Left hindlimb (tissue), 1 donor: ENCODE data around the gene IER2.
"Not testable (repeated sequence)": the region's sequence is repeated elsewhere in the genome, so short reads cannot be mapped to it uniquely, and the experiment has no call there.

Experiments used
- DNase-seq: peaks from one replicate; pipeline ENCODE4 v3.0.0-alpha.2; 2018

Gene IER2

GRCh38 chr19:13165162-13165997, 15.2 kb downstream of the IER2 start:
- DNase-seq, result no peak

DNA sequence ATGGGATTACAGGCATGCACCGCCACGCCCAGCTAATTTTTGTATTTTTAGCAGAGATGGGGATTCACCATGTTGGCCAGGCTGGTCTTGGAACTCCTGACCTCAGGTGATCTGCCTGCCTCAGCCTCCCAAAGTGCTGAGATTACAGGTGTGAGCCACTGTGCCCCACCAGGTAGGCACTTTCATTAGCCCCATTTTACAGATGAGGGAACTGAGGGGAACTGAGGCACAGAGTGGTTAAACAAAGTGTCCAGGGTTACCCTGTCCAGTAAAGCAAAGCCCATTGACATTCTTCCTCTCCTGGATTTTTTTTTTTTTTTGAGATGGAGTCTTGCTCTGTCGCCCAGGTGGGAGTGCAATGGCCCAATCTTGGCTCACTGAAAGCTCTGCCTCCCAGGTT, 15.9 kb downstream of the IER2 start:
- not testable (repeated sequence) for DNase-seq

GRCh38 chr19:13169769-13170168, 19.6 kb downstream of the IER2 start:
- DNase-seq, result no peak

GRCh38 chr19:13171146-13171545, 20.9 kb downstream of the IER2 start:
- DNase-seq, result no peak

- DNase-seq, result peak; percentile 73
These were observed 22.3 kb downstream of the IER2 start for GRCh38 chr19:13172346-13173138.

DNA sequence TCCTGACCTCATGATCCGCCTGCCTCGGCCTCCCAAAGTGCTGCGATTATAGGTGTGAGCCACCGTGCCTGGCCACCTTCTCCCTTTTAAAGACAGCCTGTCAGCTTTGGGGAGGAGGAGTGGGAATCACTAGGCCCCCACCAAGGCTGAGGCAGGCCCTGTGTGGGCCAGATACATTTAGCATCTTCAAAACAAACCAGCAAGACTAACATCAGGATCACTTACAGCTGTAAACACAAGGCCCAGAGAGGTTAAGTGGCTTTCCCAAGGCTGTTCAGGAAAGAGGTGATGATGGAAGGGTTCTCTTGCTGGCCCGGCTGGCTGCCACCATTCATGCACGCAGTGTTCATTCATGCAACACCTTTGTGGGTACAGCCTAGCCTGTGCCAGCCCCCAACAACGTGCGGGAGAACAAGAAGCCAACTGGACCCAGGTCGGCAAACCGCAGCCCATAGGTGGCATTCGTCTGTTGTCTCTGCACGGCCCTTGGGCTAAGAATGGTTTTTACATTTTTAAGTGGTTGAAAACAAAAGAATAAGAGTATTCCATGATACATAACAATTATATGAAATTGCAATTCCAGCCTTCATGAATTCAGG, 23.0 kb downstream of the IER2 start:
- DNase-seq, result no peak

DNA sequence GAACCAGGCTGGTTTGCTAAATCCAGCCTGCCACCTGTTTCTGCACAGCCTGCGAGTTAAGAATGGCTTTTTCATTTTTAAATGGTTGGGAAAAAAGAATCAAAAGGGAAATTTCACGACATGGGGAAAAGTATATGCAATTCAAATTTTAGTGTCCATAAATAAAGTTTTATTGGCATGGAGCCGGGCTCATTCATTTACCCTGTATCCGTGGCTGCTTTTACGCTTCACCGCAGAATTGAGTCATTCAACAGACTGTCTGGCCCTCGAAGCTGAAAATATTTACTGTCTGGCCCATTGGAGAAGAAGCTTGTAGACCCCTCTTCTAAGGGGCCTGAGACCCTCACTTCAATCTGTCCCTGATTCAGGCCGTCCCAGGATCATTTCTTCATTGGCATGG, 26.1 kb downstream of the IER2 start:
- no peak for DNase-seq

DNA sequence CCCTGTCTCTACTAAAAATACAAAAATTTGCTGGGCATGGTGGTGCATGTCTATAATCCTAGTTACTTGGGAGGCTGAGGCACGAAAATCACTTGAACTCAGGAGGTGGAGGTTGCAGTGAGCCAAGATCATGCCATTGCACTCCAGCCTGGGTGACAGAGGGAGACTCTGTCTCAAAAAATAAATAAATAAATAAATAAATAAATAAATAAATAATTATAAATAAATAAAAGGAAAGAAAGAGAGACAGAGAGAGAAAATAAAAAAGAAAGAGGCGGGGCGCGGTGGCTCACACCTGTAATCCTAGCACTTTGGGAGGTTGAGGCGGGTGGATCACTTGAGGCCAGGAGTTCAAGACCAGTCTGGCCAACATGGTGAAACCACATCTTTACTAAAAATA, 27.4 kb downstream of the IER2 start:
- not testable (repeated sequence) for DNase-seq

GRCh38 chr19:13178291-13178690, 28.1 kb downstream of the IER2 start:
- DNase-seq, result not testable (repeated sequence)

DNA sequence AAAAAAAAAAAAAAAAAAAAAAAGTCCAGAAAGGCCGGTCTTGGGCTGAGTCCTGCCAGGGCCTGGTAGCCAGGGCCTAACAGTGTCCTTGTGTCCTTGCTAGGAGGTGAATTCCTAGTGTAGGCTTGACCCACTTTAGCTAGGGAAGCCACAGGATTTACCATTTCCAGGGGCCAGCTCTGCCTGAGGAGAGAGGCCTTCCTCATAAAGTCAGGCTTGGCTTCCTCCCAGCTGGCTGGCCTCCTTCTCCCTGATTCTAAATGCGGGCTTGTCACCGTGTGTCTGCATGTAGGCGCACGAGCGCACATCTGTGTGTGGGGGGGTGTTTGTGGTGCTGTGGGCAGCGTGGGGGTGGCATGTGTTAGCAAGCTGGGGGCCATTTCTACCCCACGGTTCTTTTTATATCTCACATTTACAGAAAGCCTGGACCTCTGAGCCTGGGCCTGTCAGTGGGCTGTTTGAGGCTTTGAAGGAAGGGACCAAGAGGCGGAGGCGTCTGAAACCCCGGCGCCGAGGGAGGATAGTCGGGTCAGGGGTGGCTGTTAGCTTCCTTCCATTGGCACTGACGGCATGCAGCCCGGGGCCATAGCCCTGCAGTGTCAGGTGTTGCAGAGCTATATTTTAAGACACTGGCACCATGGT, 31.7 kb downstream of the IER2 start:
- peak; percentile 89 for DNase-seq

DNA sequence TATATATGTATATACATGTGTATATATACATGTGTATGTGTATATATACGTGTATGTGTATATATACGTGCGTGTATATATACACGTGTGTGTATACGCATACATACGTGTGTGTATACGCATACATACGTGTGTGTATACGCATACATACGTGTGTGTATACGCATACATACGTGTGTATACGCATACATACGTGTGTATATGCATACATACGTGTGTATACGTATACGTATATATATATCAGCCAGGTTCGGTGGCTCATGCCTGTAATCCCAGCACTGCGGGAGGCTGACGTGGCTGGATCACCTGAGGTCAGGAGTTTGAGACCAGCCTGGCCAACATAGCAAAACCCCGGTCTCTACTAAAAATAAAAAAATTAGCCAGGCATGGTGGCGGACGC, 34.7 kb downstream of the IER2 start:
- not testable (repeated sequence) for DNase-seq

DNA sequence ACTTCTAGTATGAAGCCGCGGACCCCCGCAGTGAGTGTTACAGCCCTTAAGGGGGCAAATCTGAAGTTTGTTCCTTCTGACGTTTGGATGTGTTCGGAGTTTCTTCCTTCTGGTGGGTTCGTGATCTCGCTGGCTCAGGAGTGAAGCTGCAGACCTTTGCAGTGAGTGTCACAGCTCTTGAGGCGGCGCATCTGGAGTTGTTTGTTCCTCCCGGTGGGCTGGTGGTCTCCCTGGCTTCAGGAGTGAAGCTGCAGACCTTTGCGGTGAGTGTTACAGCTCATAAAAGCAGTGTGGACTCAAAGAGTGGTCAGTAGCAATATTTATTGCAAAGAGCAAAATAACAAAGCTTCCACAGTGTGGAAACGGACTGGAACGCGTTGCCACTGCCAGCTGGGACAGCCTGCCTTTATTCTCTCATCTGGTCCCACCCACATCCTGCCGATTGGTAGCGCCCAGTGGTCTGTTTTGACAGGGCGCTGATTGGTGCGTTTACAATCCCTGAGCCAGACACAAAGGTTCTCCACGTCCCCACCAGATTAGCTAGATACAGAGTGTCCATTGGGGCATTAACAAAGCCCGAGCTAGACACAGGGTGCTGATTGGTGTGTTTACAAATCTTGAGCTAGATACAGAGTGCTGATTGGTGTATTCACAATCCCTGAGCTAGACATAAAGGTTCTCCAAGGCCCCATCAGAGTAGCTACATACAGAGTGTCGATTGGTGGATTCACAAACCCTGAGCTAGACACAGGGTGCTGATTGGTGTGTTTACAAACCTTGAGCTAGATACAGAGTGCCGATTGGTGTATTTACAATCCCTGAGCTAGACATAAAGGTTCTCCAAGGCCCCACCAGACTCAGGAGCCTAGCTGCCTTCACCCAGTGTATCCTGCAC, 35.8 kb downstream of the IER2 start:
- not testable (repeated sequence) for DNase-seq

DNA sequence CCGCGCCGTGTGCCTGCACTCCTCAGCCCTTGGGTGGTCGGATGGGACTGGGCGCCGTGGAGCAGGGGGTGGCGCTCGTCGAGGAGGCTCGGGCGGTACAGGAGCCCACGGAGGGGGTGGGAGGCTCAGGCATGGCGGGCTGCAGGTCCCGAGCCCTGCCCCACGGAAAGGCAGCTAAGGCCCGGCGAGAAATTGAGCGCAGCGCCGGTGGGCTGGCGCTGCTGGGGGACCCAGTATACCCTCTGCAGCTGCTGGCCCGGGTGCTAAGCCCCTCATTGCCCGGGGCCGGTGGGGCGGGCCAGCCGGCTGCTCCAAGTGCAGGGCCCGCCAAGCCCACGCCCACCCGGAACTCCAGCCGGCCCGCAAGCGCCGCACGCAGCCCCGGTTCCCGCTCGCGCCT, 36.5 kb downstream of the IER2 start:
- not testable (repeated sequence) for DNase-seq

DNA sequence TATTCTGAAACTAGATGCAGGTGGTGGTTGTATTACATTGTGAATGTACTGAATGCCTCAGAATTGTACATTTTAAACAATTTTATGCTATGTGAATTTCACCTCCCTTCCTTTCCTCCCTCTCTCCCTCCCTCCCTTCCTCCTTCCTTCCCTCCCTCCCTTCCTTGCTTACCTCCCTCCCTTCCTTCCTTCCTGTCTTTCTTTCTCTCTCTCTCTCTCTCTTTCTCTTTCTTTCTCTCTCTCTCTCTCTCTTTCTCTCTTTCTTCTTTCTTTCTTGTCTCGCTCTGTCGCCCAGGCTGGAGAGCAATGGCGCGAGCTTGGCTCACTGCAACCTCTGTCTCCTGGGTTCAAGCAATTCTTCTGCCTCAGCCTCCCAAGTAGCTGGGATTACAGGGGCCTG, 37.2 kb downstream of the IER2 start:
- no peak for DNase-seq

- DNase-seq, result no peak
These were observed 39.4 kb downstream of the IER2 start for GRCh38 chr19:13189600-13189999.

DNA sequence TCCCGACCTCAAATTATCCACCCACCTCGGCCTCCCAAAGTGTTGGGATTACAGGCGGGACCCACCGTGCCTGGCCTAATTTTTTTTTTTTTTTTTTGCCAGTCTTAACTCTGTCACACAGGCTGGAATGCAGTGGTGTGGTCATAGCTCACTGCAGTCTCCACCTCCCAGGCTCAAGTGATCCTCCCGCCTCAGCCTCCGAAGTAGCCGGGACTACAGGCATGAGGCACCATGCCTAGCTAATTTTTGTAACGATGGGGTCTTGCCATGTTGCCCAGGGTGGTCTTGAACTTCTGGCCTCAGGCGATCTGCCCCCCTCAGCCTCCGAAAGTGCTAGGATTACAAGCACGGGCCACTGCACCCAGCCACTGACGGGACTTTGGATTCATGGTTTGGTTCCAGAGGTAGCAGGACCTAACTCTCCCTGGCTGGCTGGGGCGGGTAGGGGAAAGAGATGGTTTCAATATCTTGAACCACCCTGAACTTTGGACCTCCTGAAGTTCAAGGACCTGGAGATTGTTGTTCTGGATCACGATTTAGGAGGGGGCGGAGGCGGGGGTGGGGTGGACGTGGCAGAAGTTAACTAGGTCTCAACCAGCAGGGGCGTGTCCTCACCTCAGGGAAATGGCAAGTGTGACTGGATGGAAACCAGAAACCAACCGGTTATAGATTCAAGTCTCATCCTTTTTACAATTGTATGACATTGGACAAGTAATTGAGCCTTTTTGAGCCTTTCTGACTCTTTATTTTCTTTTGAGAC, 40.8 kb downstream of the IER2 start:
- no peak for DNase-seq

- DNase-seq, result no peak
These were observed 45.5 kb downstream of the IER2 start for GRCh38 chr19:13195678-13196077.

DNA sequence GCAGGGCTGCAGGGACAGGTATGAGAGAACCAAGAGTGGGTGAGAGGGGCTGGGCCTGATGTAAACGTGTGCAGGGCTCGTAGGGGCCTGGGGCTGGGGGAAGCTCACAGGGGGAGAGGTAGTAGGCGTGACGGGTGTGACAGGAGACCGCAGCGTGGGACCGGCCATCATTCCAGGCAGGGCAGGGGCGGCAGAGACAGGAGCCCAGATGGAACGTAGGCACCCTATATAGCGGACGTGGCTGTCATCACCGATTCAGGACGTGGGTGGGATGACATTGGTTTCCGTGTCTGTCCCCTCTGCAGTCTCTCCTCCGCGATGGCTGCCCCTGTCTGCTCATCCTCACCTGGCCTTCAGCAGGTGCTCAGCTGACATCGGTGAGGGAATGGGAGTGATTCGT, 48.4 kb downstream of the IER2 start:
- DNase-seq, result no peak

GRCh38 chr19:13202112-13202511, 51.9 kb downstream of the IER2 start:
- not testable (repeated sequence) for DNase-seq
